ENCODE measurements around the gene MAPK7.

The MAPK7 gene

DNA sequence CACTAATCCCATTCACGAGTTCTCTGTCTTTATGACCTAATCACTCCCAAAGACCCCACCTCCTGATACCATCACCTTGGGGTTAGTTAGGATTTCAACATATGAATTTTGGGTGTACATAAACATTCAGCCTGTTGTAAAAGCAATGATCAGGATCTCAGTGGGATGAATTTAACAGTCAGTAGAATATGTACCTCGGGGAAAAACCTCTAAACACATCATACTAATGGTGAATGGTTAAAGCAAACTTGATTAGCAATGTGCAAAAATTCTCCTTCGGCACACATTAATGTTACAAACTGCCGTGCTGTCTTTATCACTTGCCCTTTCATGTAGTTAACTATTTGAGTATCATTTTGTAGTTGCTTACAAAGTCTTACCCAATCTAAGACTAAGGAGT is 42.9 kb downstream of the MAPK7 start:
- DNase-seq (ENCODE audit: low spot score) = no peak

DNA sequence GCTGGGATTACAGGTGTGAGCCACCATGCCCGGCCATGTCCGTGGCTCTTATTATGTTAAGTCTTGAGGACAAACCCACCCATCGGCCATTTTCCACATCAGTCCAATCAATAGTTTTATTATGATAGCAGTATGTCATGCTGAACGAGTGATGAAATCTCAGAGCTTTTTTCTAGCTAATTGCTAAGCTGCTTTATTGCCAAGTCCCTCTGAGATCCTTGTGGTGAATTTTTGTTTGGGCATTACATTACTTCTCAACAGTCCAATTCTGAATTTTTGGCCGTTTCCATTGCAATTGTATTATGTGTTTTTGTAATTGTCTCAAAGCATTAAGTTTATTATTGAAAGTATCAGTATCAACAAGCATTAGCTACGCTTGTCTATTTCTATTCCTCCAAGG is 43.6 kb downstream of the MAPK7 start:
- DNase-seq (ENCODE audit: low spot score) = no peak

DNA sequence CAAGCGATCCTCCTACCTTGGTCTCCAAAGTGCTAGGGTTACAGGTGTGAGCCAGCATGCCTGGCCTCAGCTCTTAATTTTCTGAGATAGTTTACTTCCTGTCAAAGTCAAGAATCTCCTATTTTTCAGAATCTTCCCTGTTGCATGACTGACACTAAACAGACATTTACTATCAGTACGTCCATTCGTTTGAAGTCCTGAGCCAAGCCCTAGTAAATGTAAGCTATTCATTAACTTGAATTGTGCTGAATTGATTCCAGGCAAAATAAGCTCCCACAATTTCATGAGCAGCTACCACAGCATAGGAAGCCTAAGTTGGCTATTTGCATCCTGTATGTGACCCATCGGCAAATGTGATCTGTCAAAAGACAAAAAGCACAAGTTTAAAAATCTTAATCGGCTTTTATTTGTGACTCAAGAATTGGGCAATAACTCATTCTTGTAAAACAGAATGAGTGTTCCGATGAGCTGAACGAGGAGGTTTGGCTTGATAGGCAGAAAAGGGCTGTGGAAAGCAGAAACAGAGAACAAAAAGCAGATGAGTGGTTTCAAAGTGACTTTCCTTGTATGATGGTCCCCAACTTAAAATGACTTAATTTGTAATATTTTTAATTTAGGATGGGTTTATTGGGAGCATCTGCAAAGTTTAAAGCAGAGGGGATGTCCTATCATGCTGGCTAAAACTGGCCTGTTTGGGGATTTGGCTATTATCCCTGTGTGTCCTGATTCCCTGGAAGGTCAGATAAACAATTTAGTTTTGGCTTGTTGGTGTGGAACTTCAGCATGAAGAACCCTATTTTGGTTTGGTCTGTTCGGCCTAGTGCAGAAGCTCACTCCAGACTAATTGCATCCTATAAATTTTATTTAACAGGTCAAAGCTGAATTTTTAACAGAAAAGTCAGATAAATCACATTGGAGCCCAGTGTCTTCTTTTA is 46.9 kb downstream of the MAPK7 start:
- DNase-seq (ENCODE audit: low spot score) = peak; percentile 25

DNA sequence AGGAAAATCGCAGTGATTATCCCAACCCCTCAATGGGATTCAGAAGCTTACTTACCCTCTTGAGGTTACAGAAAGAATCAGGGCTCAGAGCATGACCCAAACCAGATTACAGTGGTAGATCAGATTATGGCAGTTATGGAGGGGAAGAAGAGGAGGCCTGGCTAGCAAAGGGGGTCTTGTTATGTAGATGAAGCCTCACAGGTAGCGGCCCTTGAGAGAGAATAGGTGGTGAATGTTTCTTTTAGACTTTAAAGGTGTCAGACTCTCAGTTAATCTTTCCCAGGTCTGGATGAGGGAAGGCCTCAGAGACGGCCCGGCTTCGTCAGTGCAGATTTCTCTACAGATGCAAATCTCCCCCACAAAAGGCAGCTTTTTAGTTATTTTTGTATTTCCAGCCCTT is 48.3 kb downstream of the MAPK7 start:
- no peak for DNase-seq (ENCODE audit: low spot score)

DNA sequence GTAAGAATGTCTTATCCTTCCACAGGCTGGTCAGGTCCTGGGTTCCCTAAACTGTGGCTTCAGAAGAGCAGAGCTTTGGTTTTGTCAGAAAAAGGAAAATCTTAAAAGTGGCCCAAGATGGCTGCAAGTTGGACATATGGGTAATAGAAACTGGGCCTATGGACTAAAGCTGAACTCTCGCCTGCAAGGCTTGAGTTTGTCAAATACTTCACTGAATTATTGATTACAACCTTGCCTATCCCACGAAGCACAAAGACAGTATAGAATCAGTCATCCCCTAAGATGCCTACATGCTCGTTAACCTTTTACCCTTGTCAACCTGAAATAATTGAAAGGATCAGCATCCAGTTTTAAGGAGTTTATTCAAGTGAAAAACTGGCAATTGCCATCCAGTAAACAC is 53.4 kb downstream of the MAPK7 start:
- no peak for DNase-seq (ENCODE audit: low spot score)

All from AG08396 (cell line).